Smooth muscle cell (in vitro differentiated cells): ENCODE measurements around the gene WIPF1. TPM values are rescaled to one million over a fixed set of nuclear protein-coding genes. Genes with fewer than 3 reads are reported as not detected.

Experiments
- DNase-seq: peaks from one replicate; lab custom pipeline; 2025; ENCODE audit not compliant: unreplicated experiment; lab: John Stamatoyannopoulos, UW
- H2AFZ ChIP-seq: fragments of 200-600 bp; sonication (generic); 2 replicates; pipeline ENCODE4 v1.6.0; 2016; ENCODE audit warnings: antibody characterized with exemption, low read depth, mild to moderate bottlenecking
- H3F3A ChIP-seq: fragments of 200-600 bp; sonication (generic); 2 replicates; pipeline ENCODE4 v1.6.0; 2017; ENCODE audit warnings: antibody characterized with exemption, low read depth
- H3K27ac ChIP-seq: fragments of 200-600 bp; sonication (generic); 2 replicates; pipeline ENCODE4 v1.5.1; 2016; ENCODE audit warnings: low read depth, mild to moderate bottlenecking
- H3K27me3 ChIP-seq: fragments of 200-600 bp; sonication (generic); 2 replicates; pipeline ENCODE4 v1.6.1; 2016; ENCODE audit warnings: low read depth, mild to moderate bottlenecking
- H3K36me3 ChIP-seq: fragments of 200-600 bp; sonication (generic); 2 replicates; pipeline ENCODE4 v1.5.1; 2016; ENCODE audit warnings: low read depth
- H3K4me1 ChIP-seq: fragments of 200-600 bp; sonication (generic); 2 replicates; pipeline ENCODE4 v1.5.1; 2016; ENCODE audit warnings: low read depth
- H3K4me2 ChIP-seq: fragments of 200-600 bp; sonication (generic); 2 replicates; pipeline ENCODE4 v1.6.0; 2016; ENCODE audit warnings: mild to moderate bottlenecking
- H3K4me3 ChIP-seq: fragments of 200-600 bp; sonication (generic); 2 replicates; pipeline ENCODE4 v1.5.1; 2016; ENCODE audit warnings: mild to moderate bottlenecking
- H3K79me2 ChIP-seq: fragments of 200-600 bp; sonication (generic); 2 replicates; pipeline ENCODE4 v1.6.0; 2016; ENCODE audit warnings: low read depth, mild to moderate bottlenecking
- H3K9ac ChIP-seq: fragments of 200-600 bp; sonication (generic); 2 replicates; pipeline ENCODE4 v1.6.0; 2016; ENCODE audit warnings: low read depth
- H3K9me3 ChIP-seq: fragments of 200-600 bp; sonication (generic); replicated peaks from 2 replicates; pipeline ENCODE4 v1.5.1; 2016; ENCODE audit warnings: low read depth
- H4K20me1 ChIP-seq: fragments of 200-600 bp; sonication (generic); 2 replicates; pipeline ENCODE4 v1.6.0; 2016; ENCODE audit warnings: low read depth
- CTCF ChIP-seq: fragments of 200-600 bp; sonication (generic); IDR thresholded peaks from 2 replicates; pipeline ENCODE4 v1.5.1; 2017; ENCODE audit warnings: borderline replicate concordance, mild to moderate bottlenecking, antibody characterized with exemption; ENCODE audit not compliant: insufficient read depth, poor library complexity, severe bottlenecking
- WGBS: methylation state at CpG from one replicate; pipeline ENCODE4 v1.1.7; 2016; ENCODE audit warnings: low lambda C conversion rate; 5-methylcytosine and 5-hydroxymethylcytosine counted together
- polyA plus RNA-seq: library from polyadenylated mRNA; unstranded; fragments of >200 nt; fragmentation: Nextera tagmentation; extraction: Ambion mirVana; gene quantifications from 2 replicates; pipeline ENCODE4 v1.2.1, GENCODE V29; 2016
- total RNA-seq: library from RNA; depleted of rRNA; stranded (reverse); fragments of >200 nt; gene quantifications from 2 replicates; pipeline ENCODE4 v1.2.3, GENCODE V29; 2014

WIPF1 gene
- total and polyA plus RNA-seq, 2 experiments from 2014 or later, result 27.3 to 35.5 TPM

- no peaks in the 10 kb centered on the region for H3K36me3 ChIP-seq
- no peak overlapping the region for H3K9ac ChIP-seq
- no peaks in the 10 kb centered on the region for H3K27me3 ChIP-seq
- no peak overlapping the region for H2AFZ ChIP-seq
- peaks cover 15% of the 10 kb centered on the region for H3K79me2 ChIP-seq
- peaks cover 11% of the 10 kb centered on the region for H4K20me1 ChIP-seq
- H3K4me1 ChIP-seq, result peaks cover 8% of the 10 kb centered on the region
- peak overlapping the region; percentile 17 for H3K27ac ChIP-seq
- no peak for TF ChIP-seq CTCF
- H3K4me3 ChIP-seq, result no peak overlapping the region
- peaks cover 3% of the 10 kb centered on the region for H3F3A ChIP-seq
- 64% methylated on average over 12 of the region's 12 CpGs for WGBS
- no peaks in the 10 kb centered on the region for H3K9me3 ChIP-seq
- H3K4me2 ChIP-seq, result peak overlapping the region; percentile 28
- DNase-seq, result no peak
These were observed 10.9 kb downstream of the WIPF1 start for GRCh38 chr2:174586418-174587295.

- no peak overlapping the region for H3K9ac ChIP-seq
- no peak overlapping the region for H3K4me2 ChIP-seq
- no peak overlapping the region for H2AFZ ChIP-seq
- no peak for DNase-seq
- peaks cover 8% of the 10 kb centered on the region for H3K4me1 ChIP-seq
- H4K20me1 ChIP-seq, result peaks cover 11% of the 10 kb centered on the region
- H3F3A ChIP-seq, result peaks cover 6% of the 10 kb centered on the region
- H3K79me2 ChIP-seq, result peaks cover 7% of the 10 kb centered on the region
- H3K4me3 ChIP-seq, result no peak overlapping the region
- WGBS, result 87% methylated on average over 9 of the region's 9 CpGs
- no peaks in the 10 kb centered on the region for H3K27me3 ChIP-seq
- no peaks in the 10 kb centered on the region for H3K9me3 ChIP-seq
- no peak for TF ChIP-seq CTCF
- H3K36me3 ChIP-seq, result no peaks in the 10 kb centered on the region
- H3K27ac ChIP-seq, result no peak overlapping the region
These were observed 11.8 kb downstream of the WIPF1 start for GRCh38 chr2:174585657-174586252.

GRCh38 chr2:174585146-174585545, 12.5 kb downstream of the WIPF1 start:
- H3K9ac ChIP-seq, result no peak overlapping the region
- H3K4me1 ChIP-seq, result peaks cover 8% of the 10 kb centered on the region
- H3K36me3 ChIP-seq, result no peaks in the 10 kb centered on the region
- H3K79me2 ChIP-seq, result peaks cover 1% of the 10 kb centered on the region
- H3K4me3 ChIP-seq, result no peak overlapping the region
- H3K27ac ChIP-seq, result no peak overlapping the region
- H3K4me2 ChIP-seq, result no peak overlapping the region
- 81% methylated on average over 10 of the region's 10 CpGs for WGBS
- H3K27me3 ChIP-seq, result no peaks in the 10 kb centered on the region
- no peaks in the 10 kb centered on the region for H3K9me3 ChIP-seq
- DNase-seq, result no peak
- peaks cover 11% of the 10 kb centered on the region for H4K20me1 ChIP-seq
- TF ChIP-seq CTCF, result no peak
- peaks cover 6% of the 10 kb centered on the region for H3F3A ChIP-seq
- no peak overlapping the region for H2AFZ ChIP-seq
